HCT116 (cell line): Measurements from ENCODE around the gene CAMK2A. TPM values are rescaled to one million over a fixed set of nuclear protein-coding genes. Genes with fewer than 3 reads are reported as not detected.

Experiments
- ATAC-seq: fragments of 200-7000 bp; cut with Tn5 transposase; 2 replicates; pipeline ENCODE4 v1.9.1; 2020; ENCODE audit warnings: mild to moderate bottlenecking, moderate library complexity
- BruUV-seq: library from RNA; stranded (reverse); fragments of 400-500 nt; replicated peaks from 2 replicates; lab custom pipeline; 2021; lab: Mats Ljungman, UMichigan
- CTCF ChIA-PET: fragments of 300-600 bp; sonication (Branson Sonifier 250); formaldehyde crosslinking; loops from one replicate; lab custom pipeline; 2021; ENCODE audit warnings: antibody characterized with exemption; lab: Charles Lee
- POLR2A ChIA-PET: fragments of 300-600, 350-600 bp; sonication (Branson Sonifier 250); formaldehyde crosslinking; loops from one replicate; lab custom pipeline; 2021; ENCODE audit warnings: antibody characterized with exemption; lab: Charles Lee
- RAD21 ChIA-PET, 2 experiments: fragments of 300-600 bp; sonication (Branson Sonifier 250); formaldehyde crosslinking; loops; one replicate each; lab custom pipeline; 2023; ENCODE audit warnings: low total read pairs in 2 of 2; ENCODE audit not compliant: uncharacterized antibody in 2 of 2, unreplicated experiment in 2 of 2, low non-redundant PET in 1 of 2; lab: Charles Lee
- DNase-seq: peaks from one replicate; pipeline ENCODE4 v3.0.0-alpha.2; 2010; ENCODE audit warnings: low read depth, low spot score
- H2AFZ ChIP-seq: fragments of 200-600 bp; shearing (Covaris generic), sonication (generic); 2 replicates; pipeline ENCODE4 v1.6.1; 2017; ENCODE audit warnings: low read depth, mixed run types, mixed read lengths, antibody characterized with exemption, low read length; ENCODE audit not compliant: poor library complexity, severe bottlenecking
- H3K27ac ChIP-seq: 2 replicates; pipeline ENCODE4 v1.5.1; 2012; ENCODE audit warnings: low read depth, low read length
- H3K27me3 ChIP-seq: fragments of 200-600 bp; sonication (generic); 2 replicates; pipeline ENCODE4 v1.6.1; 2016; ENCODE audit warnings: mixed run types, low read length, mixed read lengths; ENCODE audit not compliant: insufficient read depth
- H3K36me3 ChIP-seq, 2 experiments: fragments of 200-500 bp in 1 of 2; fragments of 200-600 bp in 1 of 2; sonication (Bioruptor generic) in 1 of 2; sonication (generic) in 1 of 2; 2 replicates each; pipeline versions ENCODE4 v1.5.1 to v1.6.1; 2014 to 2016; ENCODE audit warnings: low read length in 2 of 2, inconsistent platforms in 1 of 2, mixed read lengths in 1 of 2, mixed run types in 1 of 2; ENCODE audit not compliant: insufficient read depth in 2 of 2, control insufficient read depth in 1 of 2
- H3K4me1 ChIP-seq, 2 experiments: fragments of 200-600 bp in 1 of 2; sonication (generic) in 1 of 2; 2 replicates each; pipeline versions ENCODE4 v1.5.1 to v1.6.1; 2012 to 2017; ENCODE audit warnings: low read length in 2 of 2, inconsistent platforms in 1 of 2, mild to moderate bottlenecking in 1 of 2, mixed read lengths in 1 of 2, mixed run types in 1 of 2, moderate library complexity in 1 of 2; ENCODE audit not compliant: insufficient read depth in 2 of 2, control insufficient read depth in 1 of 2
- H3K4me2 ChIP-seq: fragments of 200-600 bp; sonication (generic); 2 replicates; pipeline ENCODE4 v1.6.1; 2017; ENCODE audit warnings: mixed run types, low read length, mixed read lengths
- H3K4me3 ChIP-seq, 2 experiments: fragments of 200-600 bp in 1 of 2; sonication (generic) in 1 of 2; replicated peaks in 1 of 2; 2 replicates each; pipeline ENCODE4 v1.5.1; 2011 to 2016; ENCODE audit warnings: low read length in 2 of 2, control low read depth in 1 of 2, low read depth in 1 of 2, mild to moderate bottlenecking in 1 of 2, mixed read lengths in 1 of 2, mixed run types in 1 of 2
- H3K79me2 ChIP-seq: fragments of 200-600 bp; sonication (generic); 2 replicates; pipeline ENCODE4 v1.6.1; 2017; ENCODE audit warnings: mild to moderate bottlenecking, mixed run types, low read length, moderate library complexity, mixed read lengths; ENCODE audit not compliant: insufficient read depth
- H3K9ac ChIP-seq: fragments of 200-600 bp; sonication (generic); 2 replicates; pipeline ENCODE4 v1.6.1; 2016; ENCODE audit warnings: low read length, mixed read lengths
- H3K9me2 ChIP-seq: fragments of 200-600 bp; sonication (generic), shearing (Covaris generic); 2 replicates; pipeline ENCODE4 v1.6.1; 2017; ENCODE audit warnings: mixed run types, mild to moderate bottlenecking, moderate library complexity; ENCODE audit not compliant: insufficient read depth
- H3K9me3 ChIP-seq, 2 experiments: fragments of 200-500 bp in 1 of 2; fragments of 200-600 bp in 1 of 2; sonication (Bioruptor generic) in 1 of 2; sonication (generic) in 1 of 2; 2 replicates each; pipeline ENCODE4 v1.6.1; 2014 to 2017; ENCODE audit warnings: low read length in 2 of 2, mixed read lengths in 2 of 2, inconsistent platforms in 1 of 2, low read depth in 1 of 2, mild to moderate bottlenecking in 1 of 2, mixed run types in 1 of 2, moderate library complexity in 1 of 2; ENCODE audit not compliant: control insufficient read depth in 1 of 2, insufficient read depth in 1 of 2
- H4K20me1 ChIP-seq: fragments of 200-600 bp; sonication (generic), shearing (Covaris generic); 2 replicates; pipeline ENCODE4 v1.6.1; 2017; ENCODE audit warnings: mixed run types, mild to moderate bottlenecking, moderate library complexity; ENCODE audit not compliant: insufficient read depth
- ATF3 ChIP-seq: IDR thresholded peaks from 2 replicates; pipeline ENCODE4 v1.6.1; 2012
- CBX3 ChIP-seq: IDR thresholded peaks from 2 replicates; pipeline ENCODE4 v1.6.1; 2012; ENCODE audit warnings: low read depth
- CEBPB ChIP-seq: IDR thresholded peaks from 2 replicates; pipeline ENCODE4 v1.6.1; 2012; ENCODE audit warnings: low read depth
- CTCF ChIP-seq, 3 experiments: fragments of 200-600 bp in 1 of 3; sonication (generic) in 1 of 3; IDR thresholded peaks in 2 of 3; conservative IDR thresholded peaks in 1 of 3; 2 replicates each; pipeline ENCODE4 v1.5.1; 2012 to 2017; ENCODE audit warnings: low read depth in 2 of 3, low read length in 2 of 3, antibody characterized with exemption in 1 of 3, borderline replicate concordance in 1 of 3, control low read depth in 1 of 3, mild to moderate bottlenecking in 1 of 3, mixed read lengths in 1 of 3, mixed run types in 1 of 3, moderate library complexity in 1 of 3; ENCODE audit not compliant: insufficient read depth in 1 of 3
- EGR1 ChIP-seq: IDR thresholded peaks from 2 replicates; pipeline ENCODE4 v1.6.1; 2012; ENCODE audit warnings: low read depth
- ELF1 ChIP-seq: IDR thresholded peaks from 2 replicates; pipeline ENCODE4 v1.6.1; 2012; ENCODE audit warnings: low read depth, borderline replicate concordance
- EZH2 ChIP-seq: fragments of 200-600 bp; sonication (generic); IDR thresholded peaks from 2 replicates; pipeline ENCODE4 v1.6.1; 2017; ENCODE audit warnings: antibody characterized with exemption, mixed run types
- EZH2phosphoT487 ChIP-seq: fragments of 200-600 bp; IDR thresholded peaks from 2 replicates; pipeline ENCODE4 v1.6.1; 2018; ENCODE audit warnings: antibody characterized with exemption, borderline replicate concordance
- FOSL1 ChIP-seq: IDR thresholded peaks from 2 replicates; pipeline ENCODE4 v1.6.1; 2012; ENCODE audit warnings: low read depth
- JUND ChIP-seq: IDR thresholded peaks from 2 replicates; pipeline ENCODE4 v1.6.1; 2012
- POLR2AphosphoS5 ChIP-seq: IDR thresholded peaks from 2 replicates; pipeline ENCODE4 v1.6.1; 2011; ENCODE audit warnings: mild to moderate bottlenecking, low read depth, low read length, moderate library complexity
- REST ChIP-seq: IDR thresholded peaks from 2 replicates; pipeline ENCODE4 v1.6.1; 2012; ENCODE audit warnings: low read depth
- SRF ChIP-seq: IDR thresholded peaks from 2 replicates; pipeline ENCODE4 v1.6.1; 2012; ENCODE audit warnings: low read depth
- TCF7L2 ChIP-seq: IDR thresholded peaks from 2 replicates; pipeline ENCODE4 v1.7.0; 2011; ENCODE audit warnings: borderline replicate concordance, inconsistent platforms; ENCODE audit not compliant: insufficient read depth, insufficient read length; ENCODE audit errors: extremely low read depth
- YY1 ChIP-seq: IDR thresholded peaks from 2 replicates; pipeline ENCODE4 v1.6.1; 2011; ENCODE audit warnings: low read length, low read depth, moderate library complexity, mild to moderate bottlenecking; ENCODE audit not compliant: insufficient replicate concordance; ENCODE audit errors: extremely low read depth
- ZBTB33 ChIP-seq: IDR thresholded peaks from 2 replicates; pipeline ENCODE4 v1.6.1; 2011; ENCODE audit warnings: mild to moderate bottlenecking, low read length, moderate library complexity; ENCODE audit not compliant: insufficient replicate concordance; ENCODE audit errors: extremely low read depth
- ZFX ChIP-seq: fragments of 450-650 bp; IDR thresholded peaks from 2 replicates; pipeline ENCODE4 v1.6.1; 2017
- ZNF274 ChIP-seq: fragments of 200-500 bp; sonication (Bioruptor generic); IDR thresholded peaks from 2 replicates; pipeline ENCODE4 v1.6.1; 2014; ENCODE audit warnings: mild to moderate bottlenecking, low read depth, low read length, inconsistent platforms
- intact Hi-C: fragments of 100-400 bp; cut with micrococcal nuclease; formaldehyde crosslinking; loops from 2 replicates; pipeline ENCODE4 v1.10.0; 2022
- total RNA-seq: library from RNA; stranded (reverse); gene quantifications from one replicate; pipeline ENCODE4 v1.2.1, GENCODE V29; 2021; ENCODE audit not compliant: unreplicated experiment

Gene CAMK2A
- total RNA-seq, 1 experiment from 2014 or later: not detected

GRCh38 chr5:150189728-150190502, 99.7 kb downstream of the CAMK2A start, which contains the start of gene SLC6A7:
Gene SLC6A7 (plus strand): TSS chr5:150190062. CDS start chr5:150190328, 266 bp downstream.
- H3K9me2 ChIP-seq: no peaks in the 10 kb centered on the region
- no peak within 1 kb of the TSS for H3K4me3 ChIP-seq
- H3K27ac ChIP-seq: no peak within 1 kb of the TSS
- RAD21 ChIA-PET: no interaction called here
- H3K9ac ChIP-seq: no peak within 1 kb of the TSS
- no peaks in the 10 kb centered on the region for H3K9me3 ChIP-seq
- no TSS peak for BruUV-seq
- H3K4me2 ChIP-seq: no peak within 1 kb of the TSS
- DNase-seq: no peak
- H3K36me3 ChIP-seq: no peaks in the 10 kb centered on the region
- CTCF ChIA-PET: no interaction called here
- no peaks in the 10 kb centered on the region for H4K20me1 ChIP-seq
- H3K79me2 ChIP-seq: no peaks in the 10 kb centered on the region
- H3K4me1 ChIP-seq: peaks cover 0 to 7% of the 10 kb centered on the region in 2 experiments; a peak in 1 of 4 replicates
- H2AFZ ChIP-seq: no peak within 1 kb of the TSS
- H3K27me3 ChIP-seq: no peaks in the 10 kb centered on the region; the same call in 1 of the 2 replicates
- POLR2A ChIA-PET: no interaction called here
- TF ChIP-seq ZFX: no peak
- no peak for TF ChIP-seq FOSL1
- no peak for TF ChIP-seq YY1
- no peak for TF ChIP-seq SRF
- no peak for TF ChIP-seq REST
- TF ChIP-seq EZH2phosphoT487: no peak
- TF ChIP-seq CTCF (IDR thresholded peaks at IDR 0.05 in 2 of 3, conservative IDR thresholded peaks at IDR 0.05 in 1 of 3; ENCODE audit: borderline replicate concordance in 1 of 3, insufficient read depth in 1 of 3, low read depth in 2 of 3, low read length in 2 of 3): no peak
- TF ChIP-seq ZNF274: no peak
- TF ChIP-seq EGR1: no peak
- no peak for TF ChIP-seq EZH2
- no peak for TF ChIP-seq CBX3
- no peak for TF ChIP-seq JUND
- no peak for TF ChIP-seq ZBTB33
- no peak for TF ChIP-seq ELF1
- TF ChIP-seq ATF3: no peak
- TF ChIP-seq CEBPB: no peak
- TF ChIP-seq TCF7L2: no peak
- TF ChIP-seq POLR2AphosphoS5: no peak
- no peak for ATAC-seq
- intact Hi-C loops: no loop called here
